Metanephros (tissue), 1 donor: ENCODE results near the gene CNTFR. TPM values are rescaled to one million over a fixed set of nuclear protein-coding genes. Genes with fewer than 3 reads are reported as not detected.

ENCODE experiments used
- total RNA-seq: library from RNA; depleted of rRNA; stranded (reverse); fragments of >200 nt; gene quantifications from one replicate; pipeline ENCODE4 v1.2.3, GENCODE V29; 2014

Gene CNTFR, protein sequence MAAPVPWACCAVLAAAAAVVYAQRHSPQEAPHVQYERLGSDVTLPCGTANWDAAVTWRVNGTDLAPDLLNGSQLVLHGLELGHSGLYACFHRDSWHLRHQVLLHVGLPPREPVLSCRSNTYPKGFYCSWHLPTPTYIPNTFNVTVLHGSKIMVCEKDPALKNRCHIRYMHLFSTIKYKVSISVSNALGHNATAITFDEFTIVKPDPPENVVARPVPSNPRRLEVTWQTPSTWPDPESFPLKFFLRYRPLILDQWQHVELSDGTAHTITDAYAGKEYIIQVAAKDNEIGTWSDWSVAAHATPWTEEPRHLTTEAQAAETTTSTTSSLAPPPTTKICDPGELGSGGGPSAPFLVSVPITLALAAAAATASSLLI
- total RNA-seq = 19.5 TPM

DNA sequence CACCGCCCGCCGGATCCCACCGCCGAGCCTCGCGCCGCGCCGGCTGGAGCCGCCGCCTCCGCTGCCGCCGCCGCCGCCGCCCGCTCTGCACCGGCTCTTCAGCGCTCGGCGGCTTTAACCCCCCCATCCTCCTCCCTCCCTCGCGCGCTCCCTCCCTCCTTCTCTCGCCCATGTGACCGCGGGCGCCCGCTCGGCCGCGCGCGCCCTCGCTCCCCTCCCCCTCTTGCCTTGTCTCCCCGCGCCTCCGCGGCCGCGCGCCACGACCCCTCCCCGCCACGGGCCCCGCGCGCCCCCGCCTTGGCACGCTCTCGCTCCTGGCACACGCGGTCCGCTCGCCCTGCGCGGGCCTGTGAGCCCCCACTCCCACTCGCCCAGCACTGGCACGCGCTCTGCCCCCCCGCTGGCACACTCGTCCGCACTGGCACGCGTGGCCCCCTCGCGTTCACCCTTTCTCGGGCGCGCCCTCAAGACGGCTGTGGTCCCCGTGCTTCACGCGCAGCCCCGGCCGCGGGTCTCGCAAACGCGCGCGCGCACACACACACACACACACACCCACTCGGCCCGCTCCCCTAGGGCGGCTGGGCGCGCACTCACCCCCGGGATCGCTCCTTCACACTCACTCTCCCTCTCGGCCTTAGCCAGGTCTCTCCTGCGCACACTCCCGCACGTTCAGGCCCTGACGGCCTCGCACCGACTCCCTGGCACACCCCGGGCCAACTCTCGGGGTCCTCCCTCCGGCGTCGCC is at the start of gene CNTFR:
TSS of gene CNTFR (minus strand) at position 89 of the 745 bp plus-strand sequence. CDS start 20,743 bp downstream, outside the sequence.

DNA sequence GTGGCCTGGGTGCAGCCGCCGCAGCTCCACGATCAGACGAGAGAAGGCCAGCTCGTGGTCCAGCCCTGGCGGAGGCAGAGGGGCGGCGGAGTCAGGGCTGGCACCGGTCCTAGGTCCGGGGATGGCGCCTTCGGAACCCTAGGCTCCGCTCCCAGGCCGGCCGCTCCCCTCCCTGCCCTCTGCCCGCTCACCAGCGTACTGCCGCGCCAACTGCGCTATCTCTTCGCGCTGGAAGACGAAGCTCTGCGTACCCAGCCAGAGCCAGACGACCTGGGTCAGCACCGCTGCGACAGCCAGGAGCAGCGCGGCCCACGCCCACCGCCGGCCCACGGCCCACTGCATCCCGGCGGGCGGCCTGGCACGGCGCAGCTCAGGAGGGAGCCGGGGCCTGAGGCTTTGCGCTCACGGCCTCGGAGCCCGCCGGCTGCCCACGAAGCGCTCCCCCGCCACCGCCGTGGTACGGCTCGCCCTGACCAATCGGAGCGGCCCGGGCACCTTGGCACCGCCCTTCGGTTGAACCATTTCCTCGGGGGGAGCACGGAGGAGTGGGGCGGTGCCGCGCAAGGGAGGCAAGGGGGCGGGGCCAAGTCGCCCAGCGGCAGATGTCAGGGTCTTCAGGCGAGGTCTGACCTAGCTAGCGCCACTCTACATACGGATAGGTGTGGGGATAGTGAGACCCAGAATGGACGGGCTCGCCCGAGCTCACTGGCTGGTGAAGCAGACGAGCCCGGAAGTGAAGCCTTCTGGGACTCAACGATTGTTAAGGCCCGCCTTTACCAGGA is 48.0 kb upstream of the CNTFR start, which contains the start of gene SIGMAR1:
TSS of gene SIGMAR1 (minus strand) at position 432 of the 782 bp plus-strand sequence. CDS start at position 342, 90 bp downstream.

GRCh38 chr9:34628656-34629490 is 39.3 kb upstream of the CNTFR start, which contains the start of gene ARID3C:
TSS of gene ARID3C (minus strand) at chr9:34629066. CDS start at chr9:34628014, 1,052 bp downstream.

GRCh38 chr9:34620061-34620994 is 30.8 kb upstream of the CNTFR start, which contains the start of gene DCTN3:
TSS of gene DCTN3 (minus strand) at chr9:34620495. CDS start at chr9:34620464, 31 bp downstream.

DNA sequence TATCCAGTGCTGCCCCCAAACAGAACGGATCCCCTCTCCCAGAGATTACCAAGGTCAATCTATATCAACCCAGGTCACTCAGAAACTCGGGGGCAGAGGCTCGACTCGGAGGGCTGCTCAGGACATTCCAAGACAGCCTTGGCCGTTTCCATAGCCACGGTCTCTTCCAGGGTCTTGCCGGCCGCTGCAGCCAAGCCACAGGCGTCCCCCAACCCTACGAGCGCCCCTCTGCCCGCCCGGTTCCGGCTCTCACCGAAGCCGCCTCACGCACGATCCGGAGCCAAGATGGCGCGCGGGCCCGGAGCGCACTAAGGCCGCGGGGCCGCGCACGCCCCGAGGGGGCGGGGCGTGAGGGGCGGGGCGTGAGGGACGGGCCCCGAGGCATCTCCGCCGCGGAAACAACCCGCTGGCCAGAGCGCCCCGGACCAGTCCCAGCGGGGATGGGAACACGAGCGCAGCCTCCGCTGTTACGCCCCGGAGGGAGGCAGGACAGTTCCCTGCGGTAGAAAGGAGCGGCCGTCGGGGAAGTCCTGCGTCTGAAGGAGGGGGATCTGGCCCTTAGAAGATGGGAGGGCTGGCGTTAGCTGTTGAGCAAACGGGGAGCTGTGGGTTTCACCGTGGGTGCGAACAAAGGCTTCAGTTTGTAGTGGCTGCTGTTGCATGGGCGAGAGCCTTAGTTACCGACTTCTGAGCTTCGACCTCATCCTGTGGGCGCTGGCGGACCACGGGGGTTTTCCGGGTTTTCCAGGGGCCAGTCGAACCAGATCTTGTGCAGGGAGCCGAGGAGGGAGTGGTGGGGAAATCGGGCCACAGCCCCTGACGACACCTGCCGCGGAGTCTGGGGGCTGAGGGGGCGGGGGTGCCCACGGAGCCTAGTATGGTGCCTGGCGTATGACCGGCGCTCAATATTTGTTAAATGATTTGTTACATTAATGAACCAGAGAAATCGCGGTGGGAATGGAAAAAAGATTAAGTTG is 22.6 kb upstream of the CNTFR start, which contains the start of gene RPP25L:
TSS of gene RPP25L (minus strand) at position 287 of the 977 bp plus-strand sequence. CDS start 801 bp downstream, outside the sequence.

DNA sequence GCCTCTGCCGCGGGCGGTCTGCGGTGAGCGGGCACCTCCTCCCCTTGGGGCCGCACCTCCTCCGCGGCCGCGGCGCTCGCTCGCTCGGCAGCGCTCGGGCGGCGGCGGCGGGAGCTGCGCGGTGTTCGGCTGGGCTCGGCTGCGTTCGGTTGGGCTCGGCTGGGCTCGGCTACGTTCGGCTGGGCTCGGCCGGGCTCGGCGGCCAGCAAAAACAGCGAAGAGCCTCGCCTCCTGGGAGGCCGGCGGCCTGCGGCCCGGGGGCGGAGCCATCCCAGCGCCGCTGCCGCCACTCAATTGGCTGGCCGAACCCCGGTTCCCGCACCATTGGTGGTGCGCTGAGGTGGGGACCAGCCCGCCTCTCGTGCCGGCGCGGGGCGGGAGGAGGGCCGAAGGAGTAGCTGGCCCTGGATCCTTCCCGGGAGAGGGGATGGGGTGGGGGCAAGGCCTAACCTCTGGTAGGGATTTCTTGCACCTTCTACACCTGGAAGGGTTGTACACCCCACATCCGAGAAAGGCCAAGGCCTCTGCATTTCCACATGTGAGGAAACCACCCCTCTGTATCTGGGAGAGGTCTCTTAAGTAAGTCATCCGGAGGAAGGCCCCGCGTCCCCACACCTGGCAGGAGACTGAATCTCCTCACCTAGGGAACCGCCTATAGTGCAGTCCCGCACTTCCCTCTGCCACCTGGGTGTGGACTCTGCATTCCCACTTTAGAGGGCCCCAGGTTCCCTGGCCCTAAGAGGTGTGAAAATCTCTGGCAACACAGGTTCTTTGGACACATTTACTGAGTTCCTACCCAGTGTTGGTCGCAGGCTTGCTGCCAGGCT is 66.3 kb downstream of the CNTFR start, which contains the start of gene ENHO:
TSS of gene ENHO (minus strand) at position 20 of the 827 bp plus-strand sequence. CDS start 1,295 bp downstream, outside the sequence.

Other genes with a start within 250 kb of the CNTFR start
- 7.0 TPM for gene MYORG, start 212.8 kb downstream of the CNTFR start, total RNA-seq
- 8.3 TPM for gene FAM219A, start 131.2 kb downstream of the CNTFR start, total RNA-seq
- 1.3 TPM for gene DNAI1, start 130.9 kb downstream of the CNTFR start, total RNA-seq
- 0.41 TPM for gene ENHO, start 66.7 kb downstream of the CNTFR start, total RNA-seq
- 40.9 TPM for gene RPP25L, start 22.4 kb upstream of the CNTFR start, total RNA-seq
- 71.1 TPM for gene DCTN3, start 30.8 kb upstream of the CNTFR start, total RNA-seq
- 0.12 TPM for gene ARID3C, start 39.3 kb upstream of the CNTFR start, total RNA-seq
- gene SIGMAR1, start 48.1 kb upstream of the CNTFR start, total RNA-seq = 35.7 TPM
- 64.3 TPM for gene GALT, start 57.0 kb upstream of the CNTFR start, total RNA-seq
- gene IL11RA, start 62.5 kb upstream of the CNTFR start, total RNA-seq = 35.5 TPM
- not detected for gene CCL27, start 72.9 kb upstream of the CNTFR start, total RNA-seq
- gene CCL19, start 101.6 kb upstream of the CNTFR start, total RNA-seq = 0.41 TPM
- 26.2 TPM for gene CCL21, start 120.4 kb upstream of the CNTFR start, total RNA-seq